ENCODE data around the gene NUCKS1.

GRCh38 chr1:205792481-205792881 is 42.5 kb upstream of the NUCKS1 start:
- no peak for TF ChIP-seq ZNF740 (CRISPR knock-in tag; IDR thresholded peaks at IDR 0.05)
- no peak for TF ChIP-seq MAX (IDR thresholded peaks at IDR 0.05)
- TF ChIP-seq FOXO4 (CRISPR knock-in tag; conservative IDR thresholded peaks at IDR 0.05) = no peak
- TF ChIP-seq CTCF (CRISPR knock-in tag; IDR thresholded peaks at IDR 0.05) = no peak
- TF ChIP-seq ELK4 (CRISPR knock-in tag; IDR thresholded peaks at IDR 0.05; ENCODE audit: borderline replicate concordance) = no peak
- no peak for TF ChIP-seq BCLAF1 (IDR thresholded peaks at IDR 0.05)
- no peak for TF ChIP-seq PRDM10 (CRISPR knock-in tag; IDR thresholded peaks at IDR 0.05; ENCODE audit: low read depth)
- TF ChIP-seq ZNF383 (CRISPR knock-in tag; IDR thresholded peaks at IDR 0.05; ENCODE audit: borderline replicate concordance) = no peak

Measured in HepG2 (cell line).